H1 (cell line): ENCODE data around the gene PTPRC. TPM values are rescaled to one million over a fixed set of nuclear protein-coding genes. Genes with fewer than 3 reads are reported as not detected.

ENCODE experiments used
- CTCF ChIA-PET: fragments of 300-600 bp; sonication (Branson Sonifier 250); formaldehyde crosslinking; loops from one replicate; lab custom pipeline; 2021; ENCODE audit not compliant: partially characterized antibody; lab: Charles Lee
- POLR2A ChIA-PET: fragments of 300-600 bp; sonication (Branson Sonifier 250); formaldehyde crosslinking; loops from one replicate; lab custom pipeline; 2021; ENCODE audit warnings: inconsistent platforms; ENCODE audit not compliant: partially characterized antibody; lab: Charles Lee
- DNase-seq, 2 experiments: peaks; one replicate each; pipeline versions ENCODE4 v3.0.0 to v3.0.0-alpha.2; 2010 to 2022; ENCODE audit warnings: low spot score in 2 of 2, low read depth in 1 of 2, mixed read lengths in 1 of 2
- FAIRE-seq: peaks from 2 replicates; lab custom pipeline; 2011; peaks lifted over from hg19 to GRCh38; lab: Jason Lieb, UNC
- H2AFZ ChIP-seq: 2 replicates; pipeline ENCODE4 v1.8.1; 2012; ENCODE audit warnings: low read length, inconsistent platforms
- H2AK5ac ChIP-seq: 2 replicates; pipeline ENCODE4 v1.6.1; 2013; ENCODE audit warnings: low read depth, low read length
- H2BK120ac ChIP-seq: replicated peaks from 2 replicates; pipeline ENCODE3; 2013; ENCODE audit warnings: low read depth, low read length, inconsistent platforms
- H2BK12ac ChIP-seq: 2 replicates; pipeline ENCODE4 v1.6.1; 2013; ENCODE audit warnings: low read depth, low read length
- H2BK15ac ChIP-seq: 2 replicates; pipeline ENCODE4 v1.6.1; 2013; ENCODE audit warnings: low read length
- H2BK20ac ChIP-seq: 2 replicates; pipeline ENCODE4 v1.6.1; 2013; ENCODE audit warnings: low read length
- H2BK5ac ChIP-seq: 2 replicates; pipeline ENCODE4 v1.6.1; 2013; ENCODE audit warnings: low read depth, low read length
- H3K14ac ChIP-seq: 2 replicates; pipeline ENCODE4 v1.6.1; 2013; ENCODE audit warnings: inconsistent platforms; ENCODE audit not compliant: insufficient read length
- H3K18ac ChIP-seq: 2 replicates; pipeline ENCODE4 v1.6.1; 2013; ENCODE audit warnings: low read length; ENCODE audit errors: extremely low read depth
- H3K23ac ChIP-seq: 2 replicates; pipeline ENCODE4 v1.6.1; 2013; ENCODE audit warnings: inconsistent platforms; ENCODE audit not compliant: insufficient read length
- H3K23me2 ChIP-seq: 2 replicates; pipeline ENCODE4 v1.6.1; 2013; ENCODE audit warnings: low read depth, low read length
- H3K27ac ChIP-seq: 2 replicates; pipeline ENCODE4 v1.6.1; 2011; ENCODE audit warnings: low read depth, low read length, inconsistent platforms
- H3K27me3 ChIP-seq, 4 experiments: replicated peaks in 1 of 4; 1 replicate in 1 of 4; 2 replicates in 3 of 4; pipeline versions ENCODE4 v1.6.1 to v1.8.1; 2011 to 2013; ENCODE audit warnings: low read length in 3 of 4, mild to moderate bottlenecking in 3 of 4, inconsistent platforms in 2 of 4, mixed read lengths in 2 of 4, moderate library complexity in 1 of 4; ENCODE audit not compliant: control insufficient read depth in 3 of 4, insufficient read depth in 3 of 4; ENCODE audit errors: extremely low read depth in 1 of 4
- H3K36me3 ChIP-seq, 4 experiments: 2 replicates each; pipeline versions ENCODE4 v1.6.1 to v1.8.1; 2011 to 2013; ENCODE audit warnings: mild to moderate bottlenecking in 4 of 4, low read length in 3 of 4, moderate library complexity in 2 of 4, control low read depth in 1 of 4, inconsistent platforms in 1 of 4; ENCODE audit not compliant: insufficient read depth in 4 of 4, control insufficient read depth in 2 of 4
- H3K4ac ChIP-seq: replicated peaks from 2 replicates; pipeline ENCODE3; 2013; ENCODE audit warnings: low read length, low read depth, mixed read lengths, inconsistent platforms; ENCODE audit not compliant: insufficient read length
- H3K4me1 ChIP-seq, 4 experiments: replicated peaks in 1 of 4; 1 replicate in 1 of 4; 2 replicates in 3 of 4; pipeline versions ENCODE4 v1.6.1 to v1.8.1; 2011 to 2013; ENCODE audit warnings: low read length in 3 of 4, inconsistent platforms in 2 of 4, mixed read lengths in 1 of 4; ENCODE audit not compliant: insufficient read depth in 4 of 4, control insufficient read depth in 3 of 4
- H3K4me2 ChIP-seq, 2 experiments: 2 replicates each; pipeline versions ENCODE4 v1.6.1 to v1.8.1; 2011 to 2013; ENCODE audit warnings: low read depth in 2 of 2, low read length in 2 of 2, control low read depth in 1 of 2, inconsistent platforms in 1 of 2, mild to moderate bottlenecking in 1 of 2; ENCODE audit not compliant: insufficient read depth in 1 of 2
- H3K4me3 ChIP-seq, 4 experiments: fragments of 200-600, 300-600 bp in 1 of 4; sonication (generic), shearing (Covaris generic), sonication (Bioruptor Twin) in 1 of 4; 2 replicates each; pipeline versions ENCODE4 v1.5.1 to v1.8.1; 2011 to 2016; ENCODE audit warnings: low read length in 4 of 4, low read depth in 3 of 4, control low read depth in 2 of 4, inconsistent platforms in 2 of 4, mild to moderate bottlenecking in 2 of 4, mixed read lengths in 1 of 4, moderate library complexity in 1 of 4; ENCODE audit not compliant: insufficient read depth in 2 of 4; ENCODE audit errors: extremely low read depth in 1 of 4
- H3K56ac ChIP-seq: replicated peaks from 2 replicates; pipeline ENCODE3; 2013; ENCODE audit warnings: low read depth, mild to moderate bottlenecking, mixed read lengths, low read length, inconsistent platforms; ENCODE audit not compliant: insufficient read length
- H3K79me1 ChIP-seq: 2 replicates; pipeline ENCODE4 v1.6.1; 2013; ENCODE audit warnings: low read depth, low read length, control low read depth
- H3K79me2 ChIP-seq, 2 experiments: 2 replicates each; pipeline versions ENCODE4 v1.6.1 to v1.8.1; 2012 to 2013; ENCODE audit warnings: low read length in 2 of 2, mild to moderate bottlenecking in 2 of 2, inconsistent platforms in 1 of 2; ENCODE audit not compliant: insufficient read depth in 2 of 2, control insufficient read depth in 1 of 2
- H3K9ac ChIP-seq, 4 experiments: replicated peaks in 1 of 4; 1 replicate in 1 of 4; 2 replicates in 3 of 4; pipeline versions ENCODE4 v1.6.1 to v1.8.1; 2011 to 2013; ENCODE audit warnings: low read depth in 3 of 4, low read length in 3 of 4, control low read depth in 2 of 4, mild to moderate bottlenecking in 2 of 4, moderate library complexity in 2 of 4, inconsistent platforms in 1 of 4; ENCODE audit errors: extremely low read depth in 1 of 4
- H3K9me3 ChIP-seq, 2 experiments: 2 replicates each; pipeline versions ENCODE4 v1.6.1 to v1.8.1; 2012 to 2013; ENCODE audit warnings: mild to moderate bottlenecking in 2 of 2, moderate library complexity in 2 of 2, control low read depth in 1 of 2, inconsistent platforms in 1 of 2, low read depth in 1 of 2, low read length in 1 of 2, mixed read lengths in 1 of 2; ENCODE audit not compliant: insufficient read depth in 2 of 2
- H4K20me1 ChIP-seq, 2 experiments: replicated peaks in 1 of 2; 2 replicates each; pipeline versions ENCODE3 to v1.8.1; 2011 to 2013; ENCODE audit warnings: inconsistent platforms in 2 of 2, low read length in 2 of 2, mild to moderate bottlenecking in 1 of 2; ENCODE audit not compliant: insufficient read depth in 2 of 2, control insufficient read depth in 1 of 2
- H4K5ac ChIP-seq: 2 replicates; pipeline ENCODE4 v1.6.1; 2013; ENCODE audit warnings: low read length, low read depth, mixed read lengths, inconsistent platforms; ENCODE audit not compliant: insufficient read length
- H4K8ac ChIP-seq: 2 replicates; pipeline ENCODE4 v1.8.0; 2013; ENCODE audit warnings: mild to moderate bottlenecking, moderate library complexity, low read length, inconsistent platforms; ENCODE audit not compliant: insufficient read depth; ENCODE audit errors: extremely low read depth
- H4K91ac ChIP-seq: replicated peaks from 2 replicates; pipeline ENCODE3; 2013; ENCODE audit warnings: low read length, mixed read lengths, inconsistent platforms; ENCODE audit not compliant: insufficient read length
- HDAC6 ChIP-seq: IDR thresholded peaks from one replicate; pipeline ENCODE4 v1.7.1; 2012; ENCODE audit warnings: low read depth, mild to moderate bottlenecking, inconsistent platforms, low read length, moderate library complexity
- SAP30 ChIP-seq: fragments of 300-600 bp; sonication (generic); IDR thresholded peaks from 2 replicates; pipeline ENCODE4 v1.7.1; 2012; ENCODE audit warnings: low read length, moderate library complexity, mild to moderate bottlenecking, inconsistent platforms; ENCODE audit not compliant: insufficient read depth, insufficient replicate concordance
- SRF ChIP-seq: IDR thresholded peaks from 2 replicates; pipeline ENCODE4 v1.6.1; 2011; ENCODE audit warnings: mild to moderate bottlenecking, low read depth, low read length, moderate library complexity
- TBP ChIP-seq: IDR thresholded peaks from 2 replicates; pipeline ENCODE4 v1.6.1; 2011; ENCODE audit warnings: low read depth, low read length, improper control_type of control experiment
- WGBS, 2 experiments: shearing (Covaris generic) in 1 of 2; methylation state at CpG; one replicate each; pipeline versions ENCODE4 v1.1.6 to v1.1.7; 2013 to 2015; ENCODE audit warnings: low lambda C conversion rate in 2 of 2, mixed read lengths in 2 of 2, inconsistent platforms in 1 of 2, low coverage in 1 of 2, missing lambda C conversion rate in 1 of 2; ENCODE audit not compliant: insufficient replicate concordance in 2 of 2, insufficient coverage in 1 of 2, insufficient read length in 1 of 2; ENCODE audit errors: extremely low coverage in 1 of 2, missing lambda C conversion rate in 1 of 2; 5-methylcytosine and 5-hydroxymethylcytosine counted together
- polyA plus RNA-seq, 7 experiments: library from polyadenylated mRNA; depleted of rRNA in 3 of 7; stranded (reverse) in 5 of 7; unstranded in 2 of 7; fragments of >200 nt in 5 of 7; fragments of 200-250 nt in 2 of 7; gene quantifications; 1 replicate in 5 of 7; 2 replicates in 1 of 7; 4 replicates in 1 of 7; pipeline versions ENCODE4 v1.2.1 to v1.2.3, GENCODE V29; 2011 to 2013; ENCODE audit warnings: missing spikeins in 2 of 7, mixed read lengths in 2 of 7
- total RNA-seq: library from RNA; stranded (reverse); fragmentation: NEBNext Ultra II Directional; extraction: Animal tissue kit (Norgen Biotek cat#: 25700); gene quantifications from 2 replicates; pipeline ENCODE4 v1.2.1, GENCODE V29; 2021
- TF ChIP-seq, protein P1 (sequence below), 3 experiments: IDR thresholded peaks; 1 replicate in 2 of 3; 2 replicates in 1 of 3; pipeline versions ENCODE4 v1.5.1 to v1.6.1; 2011; ENCODE audit warnings: low read length in 3 of 3, mild to moderate bottlenecking in 3 of 3, inconsistent platforms in 2 of 3, low read depth in 1 of 3, moderate library complexity in 1 of 3; ENCODE audit not compliant: insufficient read depth in 1 of 3; ENCODE audit errors: control extremely low read depth in 1 of 3
- TF ChIP-seq, protein P2 (sequence below): IDR thresholded peaks from 2 replicates; pipeline ENCODE4 v1.6.1; 2011; ENCODE audit warnings: low read length, improper control_type of control experiment

The PTPRC gene
- total and polyA plus RNA-seq, 2 of the 8 experiments (the other 6 are each of a cell fraction or from before 2014, with no cell fraction given) = 0.05 TPM; not detected in 1

DNA sequence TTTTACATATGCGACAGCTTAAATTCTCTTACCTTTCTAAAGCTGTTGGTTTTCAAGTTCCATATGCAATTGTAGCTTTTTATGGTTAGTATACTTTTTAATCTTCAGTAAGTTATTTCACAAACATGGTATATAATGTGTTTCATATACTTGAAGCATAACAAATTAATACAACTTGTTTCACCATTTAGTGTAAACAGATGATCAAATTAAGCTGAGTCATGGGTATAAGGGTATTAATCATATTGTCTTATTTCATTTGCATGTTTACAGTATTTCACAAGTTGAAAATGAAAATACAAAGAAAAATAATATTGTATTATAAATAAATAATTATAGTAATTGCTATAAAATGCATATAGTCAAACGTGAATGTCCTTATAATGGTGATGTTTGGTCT lies 92.1 kb downstream of the PTPRC start:
- TF ChIP-seq, protein P1, sequence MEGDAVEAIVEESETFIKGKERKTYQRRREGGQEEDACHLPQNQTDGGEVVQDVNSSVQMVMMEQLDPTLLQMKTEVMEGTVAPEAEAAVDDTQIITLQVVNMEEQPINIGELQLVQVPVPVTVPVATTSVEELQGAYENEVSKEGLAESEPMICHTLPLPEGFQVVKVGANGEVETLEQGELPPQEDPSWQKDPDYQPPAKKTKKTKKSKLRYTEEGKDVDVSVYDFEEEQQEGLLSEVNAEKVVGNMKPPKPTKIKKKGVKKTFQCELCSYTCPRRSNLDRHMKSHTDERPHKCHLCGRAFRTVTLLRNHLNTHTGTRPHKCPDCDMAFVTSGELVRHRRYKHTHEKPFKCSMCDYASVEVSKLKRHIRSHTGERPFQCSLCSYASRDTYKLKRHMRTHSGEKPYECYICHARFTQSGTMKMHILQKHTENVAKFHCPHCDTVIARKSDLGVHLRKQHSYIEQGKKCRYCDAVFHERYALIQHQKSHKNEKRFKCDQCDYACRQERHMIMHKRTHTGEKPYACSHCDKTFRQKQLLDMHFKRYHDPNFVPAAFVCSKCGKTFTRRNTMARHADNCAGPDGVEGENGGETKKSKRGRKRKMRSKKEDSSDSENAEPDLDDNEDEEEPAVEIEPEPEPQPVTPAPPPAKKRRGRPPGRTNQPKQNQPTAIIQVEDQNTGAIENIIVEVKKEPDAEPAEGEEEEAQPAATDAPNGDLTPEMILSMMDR (IDR thresholded peaks at IDR 0.05; ENCODE audit: control extremely low read depth in 1 of 3, insufficient read depth in 1 of 3, low read depth in 1 of 3, low read length in 3 of 3) = no peak
- TF ChIP-seq TBP (no peak), SRF (no peak), HDAC6 (no peak), SAP30 (no peak)
- TF ChIP-seq, protein P2, sequence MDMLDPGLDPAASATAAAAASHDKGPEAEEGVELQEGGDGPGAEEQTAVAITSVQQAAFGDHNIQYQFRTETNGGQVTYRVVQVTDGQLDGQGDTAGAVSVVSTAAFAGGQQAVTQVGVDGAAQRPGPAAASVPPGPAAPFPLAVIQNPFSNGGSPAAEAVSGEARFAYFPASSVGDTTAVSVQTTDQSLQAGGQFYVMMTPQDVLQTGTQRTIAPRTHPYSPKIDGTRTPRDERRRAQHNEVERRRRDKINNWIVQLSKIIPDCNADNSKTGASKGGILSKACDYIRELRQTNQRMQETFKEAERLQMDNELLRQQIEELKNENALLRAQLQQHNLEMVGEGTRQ = no peak
- TF ChIP-seq, all 59 proteins: peak for 0
- Histone ChIP-seq H3K4me1 (peaks cover 0 to 3% (median 0%) of the 10 kb centered on the region in 4 experiments; a peak in 1 of 7 replicates), H3K56ac (no peak overlapping the region), H2BK5ac (no peak overlapping the region), H3K14ac (no peak overlapping the region), H4K91ac (no peak overlapping the region), H2AFZ (no peak overlapping the region), H3K23me2 (no peaks in the 10 kb centered on the region), H3K27ac (no peak overlapping the region), H2BK20ac (no peak overlapping the region), H3K4ac (no peak overlapping the region), H3K36me3 (no peaks in the 10 kb centered on the region), H3K4me3 (no peak overlapping the region), H4K8ac (no peak overlapping the region), H3K9ac (no peak overlapping the region), H2BK15ac (no peak overlapping the region), H2BK120ac (no peak overlapping the region), H3K79me2 (no peaks in the 10 kb centered on the region), H2AK5ac (no peak overlapping the region), H4K20me1 (no peaks in the 10 kb centered on the region), H3K18ac (no peak overlapping the region), H2BK12ac (no peak overlapping the region), H3K23ac (no peak overlapping the region), H3K4me2 (no peak overlapping the region), H3K27me3 (no peaks in the 10 kb centered on the region), H3K9me3 (no peaks in the 10 kb centered on the region), H3K79me1 (no peaks in the 10 kb centered on the region), H4K5ac (no peak overlapping the region)
- ChIA-PET CTCF (no interaction called here), POLR2A (no interaction called here)
- WGBS, 2 experiments = 95% methylated on average over 2 of the region's 2 CpGs; no CpG with 5 or more reads in 1 of the 2 experiments
- DNase-seq = no peak
- no peak for FAIRE-seq
